Subcutaneous adipose tissue (tissue), 4 donors: ENCODE data around the gene TYRO3. TPM values are rescaled to one million over a fixed set of nuclear protein-coding genes. Genes with fewer than 3 reads are reported as not detected.

Experiments
- CTCF ChIP-seq: fragments of 450-650 bp; IDR thresholded peaks from one replicate; pipeline ENCODE4 v1.5.1; 2016; ENCODE audit warnings: low read depth, mild to moderate bottlenecking, control low read depth, antibody characterized with exemption, moderate library complexity
- total RNA-seq, 4 donors: library from RNA; depleted of rRNA; stranded (reverse); fragments of >200 nt; gene quantifications; one replicate each; pipeline ENCODE4 v1.1.0, GENCODE V29; 2016

The TYRO3 gene
- total RNA-seq, result 10 to 100 TPM; 29.5 to 72.2 (median 35.8) TPM

- no peak for TF ChIP-seq CTCF
Observed at GRCh38 chr15:41558400-41559238, at the start of gene TYRO3. Gene TYRO3 (plus strand): TSS chr15:41559212. CDS start chr15:41559258, 46 bp downstream.

DNA sequence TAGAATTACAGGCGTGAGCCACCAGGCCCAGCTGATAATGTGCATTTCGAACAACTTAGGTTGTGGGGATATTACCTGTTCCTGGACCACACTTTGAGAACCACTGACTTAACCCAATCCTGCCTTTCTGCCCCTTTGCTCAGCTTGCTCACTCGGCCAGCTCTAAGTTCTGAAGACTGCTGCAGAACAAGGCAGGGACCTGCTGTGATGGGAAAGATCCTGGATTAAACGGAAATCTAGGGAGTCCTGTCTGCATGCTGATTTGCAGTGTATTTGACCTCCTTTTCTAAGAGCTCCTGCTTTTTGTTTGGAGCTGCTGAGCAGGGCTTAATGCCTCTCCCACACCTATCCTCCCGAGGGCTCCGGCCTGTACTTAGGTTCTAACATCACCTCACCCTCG is 48.3 kb upstream of the TYRO3 start:
- no peak for TF ChIP-seq CTCF

- TF ChIP-seq CTCF, result no peak
Observed at GRCh38 chr15:41511331-41511898, 47.6 kb upstream of the TYRO3 start.

- no peak for TF ChIP-seq CTCF
Observed at GRCh38 chr15:41511899-41512369, 47.1 kb upstream of the TYRO3 start.

DNA sequence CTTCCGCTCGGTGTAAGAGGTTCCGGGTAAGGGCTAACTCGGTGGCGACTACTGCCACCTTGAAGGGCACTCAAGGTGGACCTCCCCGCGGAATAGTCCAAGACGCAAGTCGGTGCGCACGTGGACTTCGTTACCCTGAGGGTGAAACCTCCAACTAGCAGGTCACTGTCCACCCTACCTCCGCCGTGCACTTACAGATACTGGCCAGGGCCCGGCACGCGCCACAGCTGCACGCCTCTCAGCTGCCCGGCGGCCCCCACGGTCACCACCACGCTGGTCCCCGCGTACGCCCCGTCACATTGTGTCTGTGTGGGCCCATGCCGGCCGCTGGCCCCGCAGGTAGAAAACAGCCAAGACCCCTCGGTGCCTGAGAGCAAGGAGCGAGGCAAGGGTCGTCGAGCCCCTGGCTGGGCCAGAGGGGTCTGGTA is 46.5 kb upstream of the TYRO3 start:
- TF ChIP-seq CTCF, result no peak

- no peak for TF ChIP-seq CTCF
Observed at GRCh38 chr15:41512940-41513505, 46.0 kb upstream of the TYRO3 start.
